D721Med (cell line): ENCODE results near the gene CSNK1G1.

Experiments used
- DNase-seq: peaks from one replicate; pipeline ENCODE4 v3.0.0; 2011; ENCODE audit warnings: low spot score; ENCODE audit not compliant: insufficient read length
- FAIRE-seq: peaks from 2 replicates; lab custom pipeline; 2011; peaks lifted over from hg19 to GRCh38; lab: Jason Lieb, UNC
- TF ChIP-seq, protein P1 (sequence below): IDR thresholded peaks from 2 replicates; pipeline ENCODE4 v1.5.1; 2012; ENCODE audit warnings: mild to moderate bottlenecking, control low read depth; ENCODE audit not compliant: insufficient read depth; ENCODE audit errors: missing control alignments

Gene CSNK1G1

DNA sequence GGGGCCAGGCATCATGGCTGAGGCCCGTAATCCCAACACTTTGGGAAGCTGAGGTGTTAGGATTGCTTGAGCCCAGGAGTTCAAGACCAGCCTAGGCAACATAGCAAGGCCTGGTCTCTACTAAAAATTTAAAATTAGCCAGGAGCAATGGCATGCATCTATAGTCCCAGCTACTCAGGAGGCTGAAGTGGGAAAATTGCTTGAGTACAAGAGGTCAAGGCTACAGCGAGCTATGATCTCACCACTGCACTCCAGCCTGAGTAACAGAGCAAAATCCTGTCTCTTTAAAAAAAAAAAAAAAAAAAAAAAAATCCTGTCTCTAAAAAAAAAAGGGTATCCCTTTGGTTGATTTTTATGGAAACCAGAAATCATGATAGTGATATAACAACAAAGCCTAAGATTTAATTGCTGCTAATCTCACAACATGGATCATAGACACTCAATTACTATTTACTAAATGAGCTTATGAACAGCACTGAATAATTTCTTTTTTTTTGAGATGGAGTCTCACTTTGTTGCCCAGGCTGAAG lies 13.2 kb upstream of the CSNK1G1 start:
- FAIRE-seq (no peak), DNase-seq (no peak)
- TF ChIP-seq, protein P1, sequence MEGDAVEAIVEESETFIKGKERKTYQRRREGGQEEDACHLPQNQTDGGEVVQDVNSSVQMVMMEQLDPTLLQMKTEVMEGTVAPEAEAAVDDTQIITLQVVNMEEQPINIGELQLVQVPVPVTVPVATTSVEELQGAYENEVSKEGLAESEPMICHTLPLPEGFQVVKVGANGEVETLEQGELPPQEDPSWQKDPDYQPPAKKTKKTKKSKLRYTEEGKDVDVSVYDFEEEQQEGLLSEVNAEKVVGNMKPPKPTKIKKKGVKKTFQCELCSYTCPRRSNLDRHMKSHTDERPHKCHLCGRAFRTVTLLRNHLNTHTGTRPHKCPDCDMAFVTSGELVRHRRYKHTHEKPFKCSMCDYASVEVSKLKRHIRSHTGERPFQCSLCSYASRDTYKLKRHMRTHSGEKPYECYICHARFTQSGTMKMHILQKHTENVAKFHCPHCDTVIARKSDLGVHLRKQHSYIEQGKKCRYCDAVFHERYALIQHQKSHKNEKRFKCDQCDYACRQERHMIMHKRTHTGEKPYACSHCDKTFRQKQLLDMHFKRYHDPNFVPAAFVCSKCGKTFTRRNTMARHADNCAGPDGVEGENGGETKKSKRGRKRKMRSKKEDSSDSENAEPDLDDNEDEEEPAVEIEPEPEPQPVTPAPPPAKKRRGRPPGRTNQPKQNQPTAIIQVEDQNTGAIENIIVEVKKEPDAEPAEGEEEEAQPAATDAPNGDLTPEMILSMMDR: no peak

DNA sequence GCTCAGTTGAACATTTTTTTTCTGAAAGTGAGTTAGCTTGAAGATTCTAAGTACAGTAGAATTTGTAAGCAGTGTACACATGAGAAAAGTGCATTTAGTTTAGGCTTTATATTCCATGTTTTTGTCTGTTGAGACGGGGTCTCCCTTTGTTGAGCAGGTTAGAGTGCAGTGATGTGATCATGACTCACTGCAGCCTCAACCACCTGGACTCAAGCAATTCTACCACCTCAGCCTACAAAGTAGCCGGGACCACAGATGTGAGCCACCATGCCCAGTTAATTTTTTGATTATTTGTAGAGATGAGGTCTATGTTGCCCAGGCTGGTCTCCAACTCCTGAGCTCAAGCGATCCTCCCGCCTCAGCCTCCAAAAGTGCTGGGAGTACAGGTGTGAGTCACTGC lies 5.3 kb upstream of the CSNK1G1 start:
- DNase-seq: no peak
- FAIRE-seq: no peak
- TF ChIP-seq, protein P1: no peak

DNA sequence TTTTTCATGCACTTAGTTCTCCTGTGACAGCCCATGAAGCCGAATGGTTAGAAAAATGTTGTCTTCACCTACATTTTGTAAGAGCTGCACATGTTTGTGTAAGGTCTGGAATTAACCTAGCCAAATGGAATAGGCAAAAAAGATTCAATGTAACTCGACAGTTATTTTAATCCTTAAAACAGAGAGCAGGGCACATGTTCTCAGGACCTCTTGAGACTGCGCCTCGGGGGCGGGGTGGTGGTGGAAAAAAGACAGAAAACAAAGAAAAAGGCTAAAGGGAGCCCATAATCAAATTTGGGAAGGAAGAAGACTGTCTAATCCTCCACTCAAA lies 702 bp upstream of the CSNK1G1 start:
- FAIRE-seq (no peak), DNase-seq (no peak)
- TF ChIP-seq, protein P1: no peak

DNA sequence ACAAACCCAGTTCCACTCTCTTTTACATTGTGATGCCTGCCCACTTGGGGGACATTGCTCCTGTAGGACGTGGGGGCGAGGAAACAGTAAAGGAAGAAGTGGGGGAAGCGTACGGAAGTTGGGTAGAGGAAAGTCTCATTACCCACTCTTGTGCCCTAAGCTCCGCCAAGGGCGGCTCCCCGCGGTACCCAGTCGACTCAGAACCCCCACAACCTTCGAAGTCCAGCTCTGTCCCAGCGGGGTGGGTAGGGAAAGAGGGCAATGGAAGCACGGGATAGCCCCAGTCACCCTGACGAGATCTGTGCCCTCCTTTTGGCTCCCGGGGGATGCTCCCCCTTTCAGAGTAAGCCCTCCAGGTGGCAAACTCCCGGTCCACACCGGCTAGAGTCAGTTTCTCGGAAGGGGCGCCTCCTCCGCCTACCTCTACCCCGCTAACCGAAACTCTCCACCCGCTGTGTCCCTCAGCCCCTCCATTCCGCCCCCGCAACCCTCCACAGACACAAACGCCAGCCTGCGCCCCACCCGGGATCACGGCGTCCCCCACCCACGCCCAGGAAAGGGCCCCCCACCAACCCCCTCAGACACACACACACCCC lies 527 bp downstream of the CSNK1G1 start:
- DNase-seq (no peak), FAIRE-seq (no peak)
- TF ChIP-seq, protein P1: no peak

DNA sequence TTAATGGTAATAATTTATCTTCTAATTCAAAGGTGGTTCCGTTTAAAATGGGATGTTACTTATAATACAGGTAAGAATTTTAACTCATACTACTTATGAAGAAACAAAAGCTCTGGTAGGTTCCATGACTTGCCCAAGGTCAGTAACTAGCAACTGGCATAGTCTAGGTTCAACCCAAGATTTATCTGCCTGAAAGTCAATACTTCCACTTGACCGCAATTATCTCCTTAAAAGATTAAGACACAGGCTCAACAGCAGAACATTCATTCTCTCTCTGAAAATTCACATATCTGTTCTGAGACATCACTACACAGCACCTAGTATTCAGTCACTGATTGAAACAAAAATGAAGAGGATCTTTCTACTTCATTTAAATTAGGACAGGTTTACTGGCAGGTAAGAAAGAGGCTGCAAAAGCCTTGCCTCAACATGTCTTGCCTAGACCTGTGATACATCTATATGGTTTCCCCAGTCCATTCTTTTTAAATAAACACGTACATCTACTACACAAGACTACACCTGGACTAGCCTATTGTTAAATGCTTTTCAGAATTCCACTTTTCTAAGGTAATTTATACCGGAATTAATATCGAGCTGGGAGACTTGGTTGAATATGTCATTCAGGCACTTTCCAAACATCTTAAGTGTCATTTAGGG lies 1.2 kb downstream of the CSNK1G1 start:
- TF ChIP-seq, protein P1: no peak
- DNase-seq (no peak), FAIRE-seq (peak; percentile 84)

DNA sequence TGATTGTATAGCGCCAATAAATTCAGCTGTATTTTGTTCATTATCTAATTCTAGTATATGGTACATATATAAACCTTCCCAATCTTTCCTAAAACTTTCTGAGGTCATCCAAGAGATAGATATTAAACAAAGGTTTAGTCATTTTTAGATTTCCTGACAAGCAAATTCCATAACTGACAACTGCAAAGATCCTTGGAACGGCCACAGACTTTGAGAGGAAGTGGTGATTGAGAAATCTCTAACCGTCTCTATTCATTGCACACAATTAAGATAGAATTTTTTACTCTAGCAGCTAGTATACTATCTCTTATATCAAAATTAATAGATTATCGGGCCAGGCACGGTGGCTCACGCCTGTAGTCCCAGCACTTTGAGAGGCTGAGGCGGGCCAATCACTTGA lies 4.7 kb downstream of the CSNK1G1 start:
- no peak for FAIRE-seq
- no peak for DNase-seq
- TF ChIP-seq, protein P1: no peak

DNA sequence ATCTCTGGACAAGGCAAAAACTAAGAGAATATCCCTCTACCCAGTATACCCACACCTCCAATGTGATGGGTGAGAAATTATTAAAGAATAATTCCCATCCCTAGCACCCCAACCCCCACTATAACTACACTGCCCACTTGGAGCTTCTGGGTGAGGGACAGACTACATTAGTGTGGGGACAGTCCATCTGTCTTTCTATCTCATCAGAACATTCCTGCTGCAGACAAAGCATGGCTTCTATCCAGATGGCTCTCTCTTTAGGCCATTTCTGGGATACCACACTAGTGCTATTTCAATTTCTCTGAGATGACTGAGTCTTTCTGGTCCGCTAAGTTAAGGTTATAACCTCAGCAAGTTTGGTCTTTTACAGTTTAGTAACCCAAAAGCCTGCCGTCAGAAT lies 6.6 kb downstream of the CSNK1G1 start:
- FAIRE-seq: no peak
- DNase-seq: no peak
- TF ChIP-seq, protein P1: no peak
